Measurements from ENCODE around the gene ABCA13. TPM values are rescaled to one million over a fixed set of nuclear protein-coding genes. Genes with fewer than 3 reads are reported as not detected.

Gene ABCA13
- total RNA-seq, 1 donor from 2014 or later, result 0.02 TPM

DNA sequence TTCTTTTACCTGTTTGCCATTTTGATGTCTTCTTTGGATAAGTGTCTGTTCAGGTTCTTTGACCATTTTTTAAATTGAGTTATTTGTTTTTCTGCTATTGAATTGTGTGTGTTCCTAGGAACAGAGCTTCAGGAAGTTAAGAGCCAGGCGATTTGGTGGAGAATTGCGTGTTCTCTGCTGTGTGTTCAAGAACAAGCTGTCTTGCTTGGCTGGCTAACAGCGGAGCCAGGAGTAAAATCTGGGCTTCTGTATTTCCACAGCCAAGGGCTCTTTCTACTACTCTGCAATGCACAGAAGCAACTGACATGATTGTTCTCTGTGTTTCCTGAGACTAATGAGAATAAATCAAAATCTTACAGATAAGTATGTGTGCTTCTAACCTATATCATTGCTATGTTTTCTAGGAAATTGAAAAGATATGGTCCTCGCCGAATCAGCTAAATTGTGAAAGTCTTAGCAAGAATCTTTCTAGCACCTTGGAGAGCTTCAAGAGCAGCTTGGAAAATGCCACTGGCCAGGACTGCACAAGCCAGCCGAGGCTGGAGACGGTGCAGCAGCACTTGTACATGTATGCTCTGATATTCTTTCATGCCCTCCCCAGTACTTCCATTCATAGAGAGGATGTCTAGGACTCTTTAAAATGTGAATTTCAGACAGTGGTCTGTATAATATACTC lies 124.2 kb downstream of the ABCA13 start:
- Mint-ChIP-seq H3K4me3 (ENCODE audit: low read depth) (no peak overlapping the region), H3K27ac (no peak overlapping the region), H3K4me1 (ENCODE audit: low read depth) (peaks cover 35% of the 10 kb centered on the region), H3K9me3 (no peaks in the 10 kb centered on the region), H3K36me3 (ENCODE audit: low read depth) (no peaks in the 10 kb centered on the region), H3K27me3 (ENCODE audit: low read depth) (peaks cover 3% of the 10 kb centered on the region)
- DNase-seq (ENCODE audit: low spot score), result no peak
- intact Hi-C loops (cut with micrococcal nuclease), result loop anchor here (5.0 to 10.0 kb wide), 8 partner anchors 113 to 872 kb away; partner anchors contain the start of genes HUS1, PKD1L1 and UPP1

DNA sequence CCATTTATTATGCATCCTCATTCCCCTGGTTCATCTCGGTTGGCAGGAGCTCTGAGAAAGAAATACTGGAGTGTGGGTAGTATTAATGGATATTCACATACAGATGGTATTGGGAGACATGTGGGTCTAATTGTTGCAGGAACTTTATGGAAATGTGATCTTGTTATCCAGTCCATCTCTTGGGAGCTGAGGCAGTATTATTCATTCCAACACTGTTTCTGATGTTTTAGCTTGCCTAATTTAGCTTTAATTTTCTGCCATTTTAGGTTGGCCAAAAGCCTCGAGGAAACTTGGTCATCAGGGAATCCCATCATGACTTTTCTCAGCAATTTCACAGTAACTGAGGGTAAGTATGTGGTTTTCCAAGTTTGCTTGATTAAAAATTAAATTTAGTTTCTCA lies 125.7 kb downstream of the ABCA13 start:
- H3K4me3 Mint-ChIP-seq (ENCODE audit: low read depth), result no peak overlapping the region
- H3K4me1 Mint-ChIP-seq (ENCODE audit: low read depth), result peaks cover 34% of the 10 kb centered on the region
- H3K36me3 Mint-ChIP-seq (ENCODE audit: low read depth), result no peaks in the 10 kb centered on the region
- intact Hi-C loops (cut with micrococcal nuclease), result loop anchor here (5.0 to 10.0 kb wide), 8 partner anchors 115 to 870 kb away; partner anchors contain the start of genes HUS1, PKD1L1 and UPP1
- H3K27me3 Mint-ChIP-seq (ENCODE audit: low read depth), result peaks cover 6% of the 10 kb centered on the region
- DNase-seq (ENCODE audit: low spot score), result no peak
- no peak overlapping the region for H3K27ac Mint-ChIP-seq
- no peaks in the 10 kb centered on the region for H3K9me3 Mint-ChIP-seq

DNA sequence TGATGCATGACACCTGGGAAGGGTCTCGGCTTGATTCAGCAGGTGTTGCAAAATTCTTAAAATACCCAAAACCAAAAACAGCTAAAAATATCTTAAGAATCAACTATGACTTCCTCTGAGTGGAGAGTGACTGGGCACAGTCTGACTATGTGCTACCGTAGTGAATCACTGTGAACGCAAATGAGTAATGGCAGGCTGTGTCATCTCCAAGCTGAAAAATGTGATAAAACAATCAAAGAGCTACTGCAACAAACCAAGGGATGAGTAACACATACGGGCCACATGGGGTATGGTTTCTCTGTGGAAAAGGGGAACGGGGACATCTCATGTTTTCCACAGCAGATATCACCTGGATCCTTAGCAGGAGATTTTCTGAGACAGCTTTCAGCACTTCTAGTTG lies 127.5 kb downstream of the ABCA13 start:
- Mint-ChIP-seq H3K4me3 (ENCODE audit: low read depth) (no peak overlapping the region), H3K36me3 (ENCODE audit: low read depth) (no peaks in the 10 kb centered on the region), H3K27me3 (ENCODE audit: low read depth) (peaks cover 6% of the 10 kb centered on the region), H3K4me1 (ENCODE audit: low read depth) (peaks cover 20% of the 10 kb centered on the region), H3K9me3 (no peaks in the 10 kb centered on the region), H3K27ac (peak overlapping the region; percentile 14)
- no peak for DNase-seq (ENCODE audit: low spot score)
- intact Hi-C loops (cut with micrococcal nuclease), result loop anchor here (1.0 to 10.0 kb wide), 13 partner anchors 18 to 1770 kb away; partner anchors contain the start of genes HUS1, PKD1L1 and UPP1

DNA sequence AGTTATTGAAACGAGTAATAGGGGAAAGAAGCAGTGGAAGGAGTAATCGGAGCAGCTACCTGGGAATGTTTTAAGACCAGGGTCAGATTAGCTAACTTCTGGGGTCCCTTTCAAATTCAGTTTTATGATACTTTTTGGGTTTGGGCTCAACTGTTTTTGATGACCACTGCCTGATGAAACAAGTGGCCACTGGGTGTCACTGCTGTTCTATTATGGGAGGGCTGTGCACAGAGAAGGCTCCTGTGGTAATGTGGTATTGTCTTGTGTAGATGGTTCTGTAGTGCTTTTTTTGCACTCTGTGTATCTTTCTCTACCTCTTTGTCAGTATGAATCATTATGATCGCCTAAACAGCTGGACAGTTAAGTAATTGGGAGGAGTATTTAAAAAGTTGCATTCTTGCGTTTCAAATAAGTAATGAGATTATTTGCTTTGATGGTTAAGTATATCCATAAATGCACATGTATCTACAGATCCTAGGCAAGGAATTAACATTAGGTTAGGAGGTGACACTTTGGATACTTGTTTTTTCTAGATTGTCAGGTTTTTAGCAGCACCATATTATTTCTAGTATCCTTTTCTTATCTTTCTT lies 128.4 kb downstream of the ABCA13 start:
- intact Hi-C loops (cut with micrococcal nuclease), result loop anchor here (1.0 to 10.0 kb wide), 12 partner anchors 22 to 1769 kb away; partner anchors contain the start of genes HUS1, PKD1L1 and UPP1
- Mint-ChIP-seq H3K27ac (no peak overlapping the region), H3K9me3 (no peaks in the 10 kb centered on the region), H3K4me1 (ENCODE audit: low read depth) (peaks cover 20% of the 10 kb centered on the region), H3K4me3 (ENCODE audit: low read depth) (no peak overlapping the region), H3K27me3 (ENCODE audit: low read depth) (peaks cover 6% of the 10 kb centered on the region), H3K36me3 (ENCODE audit: low read depth) (no peaks in the 10 kb centered on the region)
- no peak for DNase-seq (ENCODE audit: low spot score)

DNA sequence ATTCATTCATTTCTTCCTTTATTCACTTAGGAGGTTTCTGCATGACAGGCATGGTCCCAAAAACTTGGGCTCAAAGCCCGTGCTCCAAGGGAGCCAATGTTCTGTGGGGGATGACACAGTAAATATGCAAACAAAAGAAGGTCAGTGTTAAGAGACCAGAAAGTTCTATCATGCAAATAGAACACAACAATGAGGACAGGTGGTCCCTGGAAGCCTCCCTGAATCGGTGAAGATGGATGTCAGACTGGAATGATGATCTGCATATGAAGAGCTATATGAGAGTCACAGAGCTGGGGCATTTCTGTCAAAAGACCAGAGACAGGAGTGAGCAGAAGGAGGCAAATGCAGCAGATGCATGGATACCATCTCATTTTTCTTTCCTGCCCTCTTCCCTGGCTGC lies 129.0 kb downstream of the ABCA13 start:
- Mint-ChIP-seq H3K36me3 (ENCODE audit: low read depth) (no peaks in the 10 kb centered on the region), H3K27ac (no peak overlapping the region)
- intact Hi-C loops (cut with micrococcal nuclease), result no loop called here

DNA sequence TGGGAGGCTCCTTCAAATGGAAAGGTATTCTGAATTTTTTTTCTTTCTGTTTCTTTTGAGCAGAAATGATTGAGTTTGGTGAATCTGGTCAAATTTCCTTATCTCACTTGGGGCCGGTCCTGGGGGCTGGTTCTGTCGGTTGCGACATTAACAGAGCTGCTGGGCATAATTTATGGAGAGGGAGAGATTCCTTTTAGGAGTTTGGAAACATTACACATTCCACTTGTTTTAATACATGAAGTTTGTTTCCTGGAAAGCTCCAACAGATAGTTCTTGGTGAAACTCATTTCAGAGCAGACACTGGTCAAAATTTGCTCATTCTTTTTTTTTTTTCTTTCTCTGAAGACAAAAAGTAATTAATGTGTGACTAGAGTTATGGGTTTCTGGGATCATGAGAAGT lies 129.9 kb downstream of the ABCA13 start:
- Mint-ChIP-seq H3K4me3 (ENCODE audit: low read depth) (no peak overlapping the region), H3K4me1 (ENCODE audit: low read depth) (peaks cover 20% of the 10 kb centered on the region), H3K27me3 (ENCODE audit: low read depth) (peaks cover 8% of the 10 kb centered on the region), H3K27ac (no peak overlapping the region), H3K36me3 (ENCODE audit: low read depth) (no peaks in the 10 kb centered on the region), H3K9me3 (no peaks in the 10 kb centered on the region)
- intact Hi-C loops (cut with micrococcal nuclease), result no loop called here
- no peak for DNase-seq (ENCODE audit: low spot score)

More for the DNA sequence above, 129.0 kb downstream of the ABCA13 start:
- Mint-ChIP-seq H3K4me3 (ENCODE audit: low read depth) (no peak overlapping the region), H3K9me3 (no peaks in the 10 kb centered on the region), H3K4me1 (ENCODE audit: low read depth) (peaks cover 20% of the 10 kb centered on the region), H3K27me3 (ENCODE audit: low read depth) (peaks cover 6% of the 10 kb centered on the region)
- no peak for DNase-seq (ENCODE audit: low spot score)

DNA sequence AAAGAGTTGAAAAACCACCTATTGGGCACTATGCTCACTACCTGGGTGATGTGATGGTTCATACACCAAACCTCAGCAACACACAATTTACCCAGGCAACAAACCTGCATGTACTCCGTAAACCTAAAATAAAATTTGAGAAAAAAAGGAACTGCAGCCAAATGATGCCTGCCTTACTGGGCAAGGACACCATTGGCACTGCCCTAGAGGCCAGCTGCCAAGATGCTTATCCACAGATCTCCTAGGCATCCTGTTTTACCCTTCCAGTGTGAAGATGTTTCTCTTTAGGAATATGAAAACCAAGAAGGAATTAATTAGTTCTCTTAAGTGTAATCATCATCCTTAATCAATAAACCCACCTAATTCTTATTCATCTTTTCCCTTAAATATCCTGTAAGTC lies 133.4 kb downstream of the ABCA13 start:
- DNase-seq (ENCODE audit: low spot score), result no peak
- H3K27ac Mint-ChIP-seq, result no peak overlapping the region
- intact Hi-C loops (cut with micrococcal nuclease), result no loop called here

DNA sequence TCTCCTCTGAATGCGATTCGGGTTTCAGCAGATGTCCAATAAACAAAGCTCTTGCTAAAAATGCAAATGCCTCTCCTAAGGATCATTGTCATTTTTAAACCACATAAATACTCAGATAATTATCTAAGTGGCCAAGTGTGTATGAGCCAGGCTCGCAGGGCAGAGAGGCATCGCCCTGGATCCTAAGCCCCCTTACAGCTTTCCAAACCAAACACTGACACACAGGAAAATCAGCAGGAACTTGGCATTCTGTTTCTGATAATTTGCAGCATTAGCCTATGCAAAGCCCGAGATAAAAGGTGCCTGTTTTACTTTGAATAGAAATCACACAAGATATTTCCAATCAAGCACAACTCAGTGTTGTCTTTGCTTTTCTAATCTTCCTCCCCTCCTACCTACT lies 134.4 kb downstream of the ABCA13 start:
- intact Hi-C loops (cut with micrococcal nuclease), result no loop called here
- H3K4me3 Mint-ChIP-seq (ENCODE audit: low read depth), result no peak overlapping the region
- no peaks in the 10 kb centered on the region for H3K9me3 Mint-ChIP-seq
- H3K36me3 Mint-ChIP-seq (ENCODE audit: low read depth), result no peaks in the 10 kb centered on the region
- no peaks in the 10 kb centered on the region for H3K4me1 Mint-ChIP-seq (ENCODE audit: low read depth)
- peaks cover 7% of the 10 kb centered on the region for H3K27me3 Mint-ChIP-seq (ENCODE audit: low read depth)
- no peak for DNase-seq (ENCODE audit: low spot score)
- no peak overlapping the region for H3K27ac Mint-ChIP-seq

More for the DNA sequence above, 133.4 kb downstream of the ABCA13 start:
- Mint-ChIP-seq H3K4me3 (ENCODE audit: low read depth) (no peak overlapping the region), H3K4me1 (ENCODE audit: low read depth) (peaks cover 2% of the 10 kb centered on the region), H3K36me3 (ENCODE audit: low read depth) (no peaks in the 10 kb centered on the region), H3K9me3 (no peaks in the 10 kb centered on the region), H3K27me3 (ENCODE audit: low read depth) (peaks cover 8% of the 10 kb centered on the region)

DNA sequence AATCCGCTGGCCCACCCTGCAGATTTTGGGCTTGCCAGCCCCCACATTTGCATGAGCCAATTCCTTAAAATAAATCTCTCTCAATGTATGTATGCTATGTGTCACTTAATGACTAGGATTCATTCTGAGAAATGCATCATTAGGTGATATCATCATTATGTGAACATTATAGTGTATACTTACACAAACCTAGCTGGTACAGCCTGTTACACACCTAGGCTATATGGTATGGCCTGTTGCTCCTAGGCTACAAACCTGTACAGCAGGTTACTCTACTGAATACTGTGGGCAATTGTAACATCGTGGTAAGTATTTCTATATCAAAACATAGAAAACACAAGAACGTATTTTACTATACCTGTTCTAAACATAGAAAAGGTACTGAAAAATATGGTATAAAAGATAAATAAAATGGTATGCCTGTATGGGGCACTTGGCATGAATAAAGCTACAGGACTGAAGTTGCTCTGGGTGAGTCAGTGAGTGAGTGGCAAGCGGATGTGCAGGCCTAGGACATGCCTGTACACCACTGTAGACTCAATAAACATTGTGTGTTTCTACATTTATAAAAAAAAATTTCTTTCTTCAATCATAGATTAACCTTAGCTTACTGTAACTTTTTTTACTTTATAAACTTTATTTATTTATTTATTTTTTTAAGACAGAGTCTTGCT lies 135.9 kb downstream of the ABCA13 start:
- Mint-ChIP-seq H3K4me1 (ENCODE audit: low read depth) (no peaks in the 10 kb centered on the region), H3K4me3 (ENCODE audit: low read depth) (no peak overlapping the region), H3K9me3 (no peaks in the 10 kb centered on the region), H3K27me3 (ENCODE audit: low read depth) (peaks cover 2% of the 10 kb centered on the region), H3K36me3 (ENCODE audit: low read depth) (no peaks in the 10 kb centered on the region), H3K27ac (no peak overlapping the region)
- intact Hi-C loops (cut with micrococcal nuclease), result no loop called here
- DNase-seq (ENCODE audit: low spot score), result no peak

DNA sequence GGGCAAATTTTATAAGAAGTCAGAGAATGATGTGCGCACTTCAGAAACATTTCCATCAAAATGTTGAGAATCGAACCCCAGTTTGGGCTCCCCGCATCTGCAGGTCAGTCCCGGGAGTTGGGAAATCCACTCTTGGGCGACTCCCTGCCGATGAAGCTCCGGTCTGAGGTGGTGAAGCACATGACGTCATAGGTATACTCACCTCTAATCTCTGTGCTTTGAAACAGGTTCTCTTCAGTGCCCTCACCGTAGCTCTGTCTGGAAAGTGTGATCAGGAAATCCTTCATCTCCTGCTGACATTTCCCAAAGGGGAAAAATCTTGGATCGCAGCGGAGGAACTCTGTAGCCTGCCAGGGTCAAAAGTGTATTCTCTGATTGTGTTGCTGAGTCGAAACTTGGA lies 138.5 kb downstream of the ABCA13 start:
- H3K36me3 Mint-ChIP-seq (ENCODE audit: low read depth), result no peaks in the 10 kb centered on the region
- peaks cover 2% of the 10 kb centered on the region for H3K27me3 Mint-ChIP-seq (ENCODE audit: low read depth)
- no peak overlapping the region for H3K27ac Mint-ChIP-seq
- no peak overlapping the region for H3K4me3 Mint-ChIP-seq (ENCODE audit: low read depth)
- intact Hi-C loops (cut with micrococcal nuclease), result no loop called here
- H3K4me1 Mint-ChIP-seq (ENCODE audit: low read depth), result no peaks in the 10 kb centered on the region
- no peak for DNase-seq (ENCODE audit: low spot score)
- no peaks in the 10 kb centered on the region for H3K9me3 Mint-ChIP-seq

DNA sequence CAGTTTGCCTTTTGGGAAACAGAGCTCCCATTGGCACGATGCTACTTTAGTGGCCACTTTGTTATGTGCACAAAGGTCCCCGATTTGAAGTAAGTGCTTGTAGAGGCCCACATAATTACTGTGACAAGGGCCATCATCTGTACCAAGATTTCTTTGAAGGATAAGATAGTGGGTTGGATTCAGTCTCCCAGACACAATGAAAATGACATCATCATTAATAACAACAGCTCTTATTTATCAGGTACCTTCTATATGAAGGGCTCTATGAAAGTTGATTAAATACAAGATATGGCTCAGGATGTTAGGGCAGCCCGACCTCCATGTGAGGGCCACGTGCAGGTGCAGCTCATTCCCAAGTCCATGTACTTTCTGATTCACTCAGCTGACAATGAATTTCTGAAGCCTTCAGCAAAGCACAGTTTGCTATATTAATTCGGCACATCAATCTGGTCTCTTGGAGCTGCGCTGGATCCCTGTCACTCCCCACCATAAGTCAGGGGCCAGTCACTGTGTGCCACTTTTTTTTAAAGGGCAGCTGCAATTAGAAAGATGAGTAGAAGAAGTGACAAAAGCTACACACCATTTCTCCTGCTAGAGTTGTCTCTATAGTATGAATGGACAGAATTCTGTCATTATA lies 140.3 kb downstream of the ABCA13 start:
- H3K4me3 Mint-ChIP-seq (ENCODE audit: low read depth), result no peak overlapping the region
- H3K9me3 Mint-ChIP-seq, result no peaks in the 10 kb centered on the region
- no peaks in the 10 kb centered on the region for H3K4me1 Mint-ChIP-seq (ENCODE audit: low read depth)
- peaks cover 2% of the 10 kb centered on the region for H3K27me3 Mint-ChIP-seq (ENCODE audit: low read depth)
- no peaks in the 10 kb centered on the region for H3K36me3 Mint-ChIP-seq (ENCODE audit: low read depth)
- intact Hi-C loops (cut with micrococcal nuclease), result no loop called here
- H3K27ac Mint-ChIP-seq, result no peak overlapping the region
- DNase-seq (ENCODE audit: low spot score), result no peak

DNA sequence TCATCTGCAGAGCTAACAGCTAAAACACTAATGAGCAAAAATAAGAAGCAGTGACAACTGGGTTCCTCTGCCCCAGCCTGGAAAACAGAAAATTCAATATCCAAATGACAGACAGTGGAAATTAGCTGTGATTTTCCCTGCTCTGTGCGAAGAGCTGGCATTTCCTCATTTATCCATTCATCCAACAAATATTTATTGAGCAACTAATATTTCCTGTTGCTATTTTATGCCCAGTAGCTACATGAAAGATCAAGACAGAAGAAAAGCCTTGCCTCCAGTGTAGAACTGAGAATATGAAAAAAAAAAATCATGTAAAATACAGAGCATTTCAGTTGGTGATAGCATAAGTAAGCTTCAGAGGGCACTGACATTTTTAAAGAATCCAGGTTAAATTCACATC lies 140.9 kb downstream of the ABCA13 start:
- Mint-ChIP-seq H3K4me1 (ENCODE audit: low read depth) (no peaks in the 10 kb centered on the region), H3K9me3 (no peaks in the 10 kb centered on the region), H3K27ac (no peak overlapping the region), H3K36me3 (ENCODE audit: low read depth) (no peaks in the 10 kb centered on the region), H3K27me3 (ENCODE audit: low read depth) (peaks cover 2% of the 10 kb centered on the region), H3K4me3 (ENCODE audit: low read depth) (no peak overlapping the region)
- no peak for DNase-seq (ENCODE audit: low spot score)
- intact Hi-C loops (cut with micrococcal nuclease), result no loop called here

Data from activated T-helper 2 cell treated with anti-CD3 and anti-CD28 coated beads, Interferon-gamma antibody, Interleukin-2, Interleukin-4, amounts not matched to agents 10 μg/mL and 5 μg/mL and 100 μg/mL, durations not matched to agents 14 hours and 24 hours and 36 hours (primary cell).